HFFc6 (cell line): ENCODE data around the gene LRRN2. TPM values are rescaled to one million over a fixed set of nuclear protein-coding genes. Genes with fewer than 3 reads are reported as not detected.

Experiments used
- DNase-seq: peaks from one replicate; pipeline ENCODE4 v3.0.0-alpha.2; 2018
- H3K27ac Mint-ChIP-seq: 2 replicates; pipeline ENCODE4 v1.8.0; 2020; ENCODE audit warnings: mild to moderate bottlenecking, mixed read lengths
- H3K27me3 Mint-ChIP-seq: 2 replicates; pipeline ENCODE4 v1.8.0; 2021; ENCODE audit warnings: mild to moderate bottlenecking, moderate library complexity, mixed read lengths; ENCODE audit not compliant: insufficient read depth
- H3K36me3 Mint-ChIP-seq: 2 replicates; pipeline ENCODE4 v1.8.0; 2021; ENCODE audit warnings: low read depth, mixed read lengths
- H3K4me1 Mint-ChIP-seq: 2 replicates; pipeline ENCODE4 v1.8.0; 2020; ENCODE audit warnings: low read depth, mixed read lengths
- H3K4me3 Mint-ChIP-seq: 2 replicates; pipeline ENCODE4 v1.8.0; 2020; ENCODE audit warnings: mild to moderate bottlenecking, moderate library complexity, mixed read lengths
- H3K9me3 Mint-ChIP-seq: 2 replicates; pipeline ENCODE4 v1.8.0; 2020; ENCODE audit warnings: mild to moderate bottlenecking, mixed read lengths
- CTCF ChIP-seq: fragments of 200-600 bp; sonication (generic); IDR thresholded peaks from 2 replicates; pipeline ENCODE4 v1.5.0; 2021; ENCODE audit warnings: antibody characterized with exemption, mild to moderate bottlenecking
- total RNA-seq, 6 experiments: library from RNA; stranded (reverse); fragmentation: NEBNext Ultra II Directional; extraction: Animal tissue kit (Norgen Biotek cat#: 25700); gene quantifications; 2 replicates in 1 of 6; 3 replicates in 5 of 6; pipeline ENCODE4 v1.2.3, GENCODE V29; 2021

Gene LRRN2
- total RNA-seq, 6 experiments from 2014 or later: not detected

- DNase-seq: no peak
- H3K9me3 Mint-ChIP-seq: no peaks in the 10 kb centered on the region
- no peak overlapping the region for H3K4me3 Mint-ChIP-seq
- H3K36me3 Mint-ChIP-seq: no peaks in the 10 kb centered on the region
- no peak overlapping the region for H3K27ac Mint-ChIP-seq
- peaks cover 7% of the 10 kb centered on the region for H3K4me1 Mint-ChIP-seq
- peaks cover 27% of the 10 kb centered on the region for H3K27me3 Mint-ChIP-seq
- TF ChIP-seq CTCF: no peak
Observed at GRCh38 chr1:204648576-204648975, 37.0 kb downstream of the LRRN2 start.

GRCh38 chr1:204647805-204648153, 37.8 kb downstream of the LRRN2 start:
- H3K4me3 Mint-ChIP-seq: no peak overlapping the region
- no peak for TF ChIP-seq CTCF
- H3K27me3 Mint-ChIP-seq: peaks cover 34% of the 10 kb centered on the region
- H3K9me3 Mint-ChIP-seq: no peaks in the 10 kb centered on the region
- H3K27ac Mint-ChIP-seq: no peak overlapping the region
- peaks cover 7% of the 10 kb centered on the region for H3K4me1 Mint-ChIP-seq
- no peaks in the 10 kb centered on the region for H3K36me3 Mint-ChIP-seq
- DNase-seq: no peak

- no peak for TF ChIP-seq CTCF
- Mint-ChIP-seq H3K36me3 (no peaks in the 10 kb centered on the region), H3K4me3 (no peak overlapping the region), H3K9me3 (no peaks in the 10 kb centered on the region), H3K27me3 (peaks cover 38% of the 10 kb centered on the region), H3K27ac (peak overlapping the region; percentile 74), H3K4me1 (peaks cover 7% of the 10 kb centered on the region)
- DNase-seq: peak; percentile 65
Observed at GRCh38 chr1:204647114-204647804, 38.3 kb downstream of the LRRN2 start.

GRCh38 chr1:204645666-204646065, 39.9 kb downstream of the LRRN2 start:
- no peaks in the 10 kb centered on the region for H3K9me3 Mint-ChIP-seq

GRCh38 chr1:204645251-204645650, 40.3 kb downstream of the LRRN2 start:
- H3K9me3 Mint-ChIP-seq: no peaks in the 10 kb centered on the region
- no peak for DNase-seq
- H3K36me3 Mint-ChIP-seq: no peaks in the 10 kb centered on the region
- H3K4me1 Mint-ChIP-seq: peaks cover 7% of the 10 kb centered on the region
- H3K27me3 Mint-ChIP-seq: peaks cover 35% of the 10 kb centered on the region
- H3K4me3 Mint-ChIP-seq: no peak overlapping the region
- no peak overlapping the region for H3K27ac Mint-ChIP-seq
- TF ChIP-seq CTCF: no peak

More at GRCh38 chr1:204645666-204646065, 39.9 kb downstream of the LRRN2 start:
- no peak for DNase-seq
- H3K27ac Mint-ChIP-seq: no peak overlapping the region
- H3K4me1 Mint-ChIP-seq: peaks cover 7% of the 10 kb centered on the region
- peaks cover 31% of the 10 kb centered on the region for H3K27me3 Mint-ChIP-seq
- no peak for TF ChIP-seq CTCF
- H3K4me3 Mint-ChIP-seq: no peak overlapping the region
- no peaks in the 10 kb centered on the region for H3K36me3 Mint-ChIP-seq
